Measurements from ENCODE around the gene PTGFRN.

Gene PTGFRN

DNA sequence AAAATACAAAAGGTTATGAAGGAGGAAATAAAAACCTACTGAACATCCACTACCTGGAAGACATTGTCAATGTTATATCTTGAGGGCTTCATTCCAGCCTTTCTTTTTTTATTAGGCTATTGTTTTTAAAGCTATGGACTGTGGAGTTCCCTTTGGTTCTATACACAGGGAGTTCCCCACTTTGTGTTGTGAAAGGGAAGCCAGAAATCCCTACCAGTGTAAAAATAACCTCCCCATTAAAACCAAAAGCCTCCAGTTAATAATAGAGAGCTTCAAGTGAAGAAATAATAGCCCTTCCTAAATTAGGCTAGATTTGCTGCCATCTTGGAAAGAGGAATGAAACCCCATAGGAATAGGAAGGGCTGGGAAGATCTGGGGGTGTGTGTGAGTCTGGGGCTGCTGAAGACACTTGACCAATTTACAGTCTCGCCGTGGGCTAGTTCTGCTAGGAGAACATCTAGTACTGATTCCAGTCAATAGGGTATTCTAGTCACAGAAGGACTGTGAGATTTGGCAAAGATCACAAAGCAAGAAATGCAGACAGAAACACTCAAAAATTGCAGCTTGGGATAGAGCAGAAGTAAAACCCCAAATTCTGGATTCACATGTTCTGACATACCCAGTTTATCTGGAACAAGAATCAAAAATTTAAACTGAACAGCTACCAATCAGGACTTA lies 32.4 kb upstream of the PTGFRN start:
- no peak for DNase-seq
- Mint-ChIP-seq H3K4me1 (ENCODE audit: low read depth in 2 of 2) (no peaks in the 10 kb centered on the region), H3K27me3 (peaks cover 5 to 7% of the 10 kb centered on the region in 2 donors), H3K4me3 (no peak overlapping the region), H3K36me3 (ENCODE audit: insufficient read depth) (no peaks in the 10 kb centered on the region), H3K9me3 (no peaks in the 10 kb centered on the region), H3K27ac (no peak overlapping the region)
- no peak for ATAC-seq (replicated peaks)

DNA sequence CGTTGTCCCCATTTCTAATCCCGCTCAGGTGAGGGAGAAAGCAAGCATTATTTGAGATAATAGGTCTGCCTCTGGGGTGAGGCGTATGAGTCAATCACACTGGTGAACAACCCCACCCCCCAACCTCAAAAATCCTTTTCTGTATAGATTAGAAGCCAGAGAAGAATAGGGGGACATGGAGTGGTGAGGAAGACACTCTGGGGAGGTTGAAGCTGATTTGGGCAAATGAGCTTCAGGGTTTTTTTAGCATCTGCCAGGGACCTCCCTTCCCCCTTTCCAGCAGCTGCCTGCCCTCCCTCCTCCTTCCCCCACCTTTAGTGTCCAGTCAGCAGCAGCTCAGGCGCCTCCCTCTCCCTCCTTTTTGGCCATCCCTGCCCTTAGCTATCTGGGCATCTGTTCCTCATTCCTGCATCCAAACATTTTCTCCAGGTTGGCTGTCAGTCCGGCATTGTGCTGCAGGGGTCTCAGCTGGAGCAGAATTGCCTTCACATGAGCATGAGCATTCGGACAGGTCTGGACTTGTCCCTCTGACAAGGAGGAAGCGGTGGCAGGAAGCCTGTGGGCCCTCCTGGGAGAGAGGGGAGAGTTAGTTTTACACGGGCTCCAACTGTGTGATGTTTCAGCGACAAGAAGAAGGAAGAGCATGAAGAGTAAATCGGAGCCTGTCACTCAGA lies 30.8 kb upstream of the PTGFRN start:
- DNase-seq (no peak), ATAC-seq (replicated peaks) (peak; percentile 22)
- Mint-ChIP-seq H3K4me3 (no peak overlapping the region), H3K4me1 (ENCODE audit: low read depth in 2 of 2) (no peaks in the 10 kb centered on the region), H3K9me3 (no peaks in the 10 kb centered on the region), H3K36me3 (ENCODE audit: insufficient read depth) (no peaks in the 10 kb centered on the region), H3K27me3 (no peaks in the 10 kb centered on the region), H3K27ac (no peak overlapping the region)

DNA sequence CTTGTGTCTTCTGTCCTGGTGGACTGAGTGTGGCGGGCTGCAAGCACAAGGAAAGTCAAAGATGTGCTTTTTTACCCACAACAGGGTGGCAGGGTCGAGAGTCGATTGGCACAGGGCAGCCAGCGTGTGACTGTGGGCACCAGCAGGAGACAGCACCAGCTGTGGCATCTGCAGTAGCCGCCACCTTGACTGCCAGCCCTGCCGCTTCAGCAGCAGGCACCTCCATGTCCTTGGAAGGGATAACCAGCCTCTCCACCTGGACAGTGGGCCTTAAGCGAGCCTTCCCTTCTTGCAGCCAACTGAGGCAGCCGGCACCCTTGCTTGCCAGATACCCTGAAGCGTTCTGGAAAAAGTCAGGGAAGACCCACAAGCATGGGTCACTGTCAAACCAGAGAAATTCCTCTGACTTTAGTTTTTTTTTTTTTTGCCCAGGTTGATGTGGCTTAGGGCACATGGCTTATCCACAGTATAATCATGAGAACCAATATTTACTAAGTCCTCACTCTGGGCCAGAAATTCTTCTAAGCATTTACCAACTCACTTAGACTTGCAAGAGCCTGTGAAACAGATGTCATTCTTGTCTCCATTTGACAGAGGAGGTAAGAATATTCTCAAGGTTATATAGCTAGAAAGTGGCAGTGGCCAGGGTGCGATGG lies 30.1 kb upstream of the PTGFRN start:
- Mint-ChIP-seq H3K27ac (no peak overlapping the region), H3K4me1 (ENCODE audit: low read depth in 2 of 2) (no peaks in the 10 kb centered on the region), H3K27me3 (no peaks in the 10 kb centered on the region), H3K36me3 (ENCODE audit: insufficient read depth) (no peaks in the 10 kb centered on the region), H3K9me3 (no peaks in the 10 kb centered on the region), H3K4me3 (no peak overlapping the region)
- no peak for DNase-seq
- no peak for ATAC-seq (replicated peaks)

DNA sequence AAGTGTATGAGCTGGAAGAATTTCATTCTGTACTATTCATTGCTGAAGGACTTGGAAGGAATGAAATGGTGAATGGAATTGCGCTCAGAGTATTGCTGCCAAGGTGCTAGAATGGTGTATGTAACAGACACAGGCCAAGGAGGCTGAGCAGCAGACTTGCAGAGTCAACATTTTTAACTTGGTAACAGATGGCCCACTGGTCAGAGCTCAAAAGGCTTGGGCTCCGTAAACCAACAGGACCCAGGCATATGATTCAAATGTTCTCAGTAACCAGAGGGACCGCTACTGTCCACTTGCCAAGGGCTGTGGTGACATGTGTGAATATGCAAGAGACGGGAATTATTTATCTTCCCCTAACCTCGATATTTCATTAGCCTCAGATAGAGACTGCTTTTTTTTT lies 28.8 kb upstream of the PTGFRN start:
- Mint-ChIP-seq H3K27ac (no peak overlapping the region), H3K36me3 (ENCODE audit: insufficient read depth) (no peaks in the 10 kb centered on the region), H3K27me3 (no peaks in the 10 kb centered on the region), H3K4me3 (no peak overlapping the region), H3K9me3 (no peaks in the 10 kb centered on the region), H3K4me1 (ENCODE audit: low read depth in 2 of 2) (no peaks in the 10 kb centered on the region)
- ATAC-seq (replicated peaks) (no peak), DNase-seq (no peak)

DNA sequence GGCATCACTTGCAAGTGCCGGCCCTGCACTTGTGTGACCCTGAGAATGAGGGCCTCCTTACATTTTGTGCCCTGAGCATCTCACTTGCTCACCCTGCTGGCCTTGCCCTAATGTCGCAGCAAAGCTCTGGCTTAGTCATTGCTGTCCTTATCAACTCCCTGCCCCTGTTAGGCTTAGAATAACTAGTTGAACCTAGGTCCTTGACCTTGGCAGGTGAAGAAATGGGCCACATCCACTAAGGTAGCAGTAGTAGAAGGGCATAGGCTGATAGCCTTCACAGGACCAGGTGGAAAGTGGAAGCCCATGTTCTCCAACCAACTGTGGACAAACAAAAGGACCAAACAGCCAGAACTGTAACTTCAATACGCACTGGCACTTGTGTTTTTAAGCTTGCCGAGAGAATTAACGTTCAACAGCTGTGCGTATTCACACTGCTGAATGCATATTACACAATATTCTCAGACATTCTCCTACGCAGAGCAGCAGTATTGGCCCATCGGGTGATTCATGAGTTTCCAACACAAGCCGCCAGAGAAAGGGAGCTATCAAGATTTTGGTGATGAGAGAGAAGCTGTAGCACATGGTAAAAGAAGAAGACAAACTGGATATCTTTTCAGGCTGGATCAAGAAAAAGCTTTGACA lies 27.7 kb upstream of the PTGFRN start:
- ATAC-seq (replicated peaks) (no peak), DNase-seq (peak in 1 of 3 experiments; percentile 7)
- Mint-ChIP-seq H3K36me3 (ENCODE audit: insufficient read depth) (no peaks in the 10 kb centered on the region), H3K27ac (no peak overlapping the region), H3K27me3 (no peaks in the 10 kb centered on the region), H3K4me1 (ENCODE audit: low read depth in 2 of 2) (no peaks in the 10 kb centered on the region), H3K4me3 (no peak overlapping the region), H3K9me3 (no peaks in the 10 kb centered on the region)

DNA sequence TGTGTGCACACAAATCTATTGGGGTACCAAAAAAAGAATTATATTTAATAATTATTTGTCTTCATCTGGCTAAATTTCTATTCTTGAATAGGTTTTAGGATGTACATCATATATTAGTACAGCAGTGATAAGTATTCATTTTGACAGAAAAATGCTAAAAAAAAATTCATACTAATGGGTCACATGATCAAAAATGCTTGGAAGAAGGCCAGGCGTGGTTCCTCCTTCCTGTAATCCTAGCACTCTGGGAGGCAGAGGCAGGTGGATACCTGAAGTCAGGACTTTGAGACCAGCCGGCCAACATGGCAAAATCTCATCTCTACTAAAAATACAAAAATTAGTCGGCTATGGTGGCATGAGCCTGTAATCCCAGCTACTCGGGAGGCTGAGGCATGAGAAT lies 26.9 kb upstream of the PTGFRN start:
- Mint-ChIP-seq H3K4me3 (no peak overlapping the region), H3K4me1 (ENCODE audit: low read depth in 2 of 2) (no peaks in the 10 kb centered on the region), H3K9me3 (no peaks in the 10 kb centered on the region), H3K36me3 (ENCODE audit: insufficient read depth) (no peaks in the 10 kb centered on the region), H3K27me3 (no peaks in the 10 kb centered on the region), H3K27ac (no peak overlapping the region)
- DNase-seq (no peak), ATAC-seq (replicated peaks) (no peak)

DNA sequence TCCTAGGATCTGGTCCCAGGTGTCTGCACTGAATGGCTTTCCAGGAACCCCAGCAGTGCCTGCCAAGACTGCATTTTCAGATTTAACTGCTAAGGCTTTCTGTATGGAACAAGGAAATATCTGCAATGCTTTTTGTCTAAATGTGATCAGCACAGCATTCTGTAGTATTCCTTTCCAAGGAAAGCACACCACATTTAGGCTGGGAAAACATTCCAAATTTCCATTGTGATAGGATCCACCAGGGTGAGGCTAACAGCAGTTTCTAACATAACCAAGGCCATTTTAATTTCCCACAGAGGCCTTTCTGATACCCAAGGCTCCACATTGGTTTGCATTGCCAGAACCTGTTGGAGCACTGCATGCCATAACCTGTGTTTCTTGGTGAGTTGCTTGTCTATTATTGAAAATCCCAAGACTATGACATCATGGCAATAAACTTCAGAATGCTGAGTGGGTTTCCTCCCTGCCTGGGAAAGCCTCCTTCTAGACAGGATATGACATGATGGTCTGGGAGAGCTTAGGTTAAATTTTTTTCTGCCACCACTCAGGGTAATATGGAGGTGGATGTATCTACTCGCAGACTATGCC lies 23.3 kb upstream of the PTGFRN start:
- Mint-ChIP-seq H3K27ac (no peak overlapping the region), H3K9me3 (no peaks in the 10 kb centered on the region), H3K4me3 (no peak overlapping the region), H3K27me3 (peaks cover 7 to 11% of the 10 kb centered on the region in 2 donors), H3K4me1 (ENCODE audit: low read depth in 2 of 2) (no peaks in the 10 kb centered on the region), H3K36me3 (ENCODE audit: insufficient read depth) (no peaks in the 10 kb centered on the region)
- no peak for ATAC-seq (replicated peaks)
- DNase-seq, result no peak

DNA sequence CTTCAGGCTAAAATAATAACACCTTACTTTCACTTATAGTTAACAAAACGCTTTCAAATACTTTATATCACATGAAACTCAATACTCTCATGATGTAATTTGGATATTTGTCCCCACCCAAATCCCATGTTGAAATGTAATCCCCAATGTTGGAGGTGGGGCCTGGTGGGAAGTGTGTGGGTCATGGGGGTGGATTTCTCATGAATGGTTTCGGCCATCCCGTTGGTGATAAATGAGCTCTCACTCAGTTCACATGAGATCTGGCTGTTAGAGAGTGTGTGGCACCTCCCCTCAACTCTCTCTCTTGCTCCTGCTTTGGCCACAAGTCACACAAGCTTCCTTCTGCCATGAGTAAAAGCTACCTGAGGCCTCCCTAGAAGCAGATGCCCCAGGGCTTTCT lies 22.5 kb upstream of the PTGFRN start:
- DNase-seq (no peak), ATAC-seq (replicated peaks) (no peak)
- no peaks in the 10 kb centered on the region for H3K4me1 Mint-ChIP-seq (ENCODE audit: low read depth in 2 of 2)
- no peaks in the 10 kb centered on the region for H3K9me3 Mint-ChIP-seq
- H3K27me3 Mint-ChIP-seq, result peaks cover 16 to 19% of the 10 kb centered on the region in 2 donors
- H3K36me3 Mint-ChIP-seq (ENCODE audit: insufficient read depth), result no peaks in the 10 kb centered on the region
- H3K27ac Mint-ChIP-seq, result no peak overlapping the region
- H3K4me3 Mint-ChIP-seq, result no peak overlapping the region

DNA sequence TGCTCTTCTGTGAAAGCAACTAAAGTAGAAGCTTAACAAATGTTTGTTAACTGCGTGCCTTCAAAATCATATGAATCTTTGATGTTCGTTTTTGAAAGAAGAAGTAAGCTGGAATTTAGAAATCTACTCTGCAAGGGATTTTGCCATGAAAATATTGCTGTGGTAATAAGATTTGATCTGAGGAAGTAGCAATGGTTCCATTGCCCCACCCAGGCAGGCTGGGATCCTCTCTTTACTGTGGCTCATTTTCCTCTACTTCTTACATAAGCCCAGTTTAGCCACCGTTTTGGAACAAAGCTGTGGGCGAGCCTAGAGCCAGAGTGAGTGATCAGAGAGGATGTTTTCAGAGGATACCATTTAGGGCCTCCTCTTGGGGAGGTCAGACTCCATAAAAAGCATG lies 20.3 kb upstream of the PTGFRN start:
- Mint-ChIP-seq H3K9me3 (no peaks in the 10 kb centered on the region), H3K27me3 (peaks cover 28 to 37% of the 10 kb centered on the region in 2 donors), H3K4me3 (no peak overlapping the region), H3K36me3 (ENCODE audit: insufficient read depth) (no peaks in the 10 kb centered on the region), H3K4me1 (ENCODE audit: low read depth in 2 of 2) (no peaks in the 10 kb centered on the region), H3K27ac (no peak overlapping the region)
- no peak for ATAC-seq (replicated peaks)
- DNase-seq, result no peak

DNA sequence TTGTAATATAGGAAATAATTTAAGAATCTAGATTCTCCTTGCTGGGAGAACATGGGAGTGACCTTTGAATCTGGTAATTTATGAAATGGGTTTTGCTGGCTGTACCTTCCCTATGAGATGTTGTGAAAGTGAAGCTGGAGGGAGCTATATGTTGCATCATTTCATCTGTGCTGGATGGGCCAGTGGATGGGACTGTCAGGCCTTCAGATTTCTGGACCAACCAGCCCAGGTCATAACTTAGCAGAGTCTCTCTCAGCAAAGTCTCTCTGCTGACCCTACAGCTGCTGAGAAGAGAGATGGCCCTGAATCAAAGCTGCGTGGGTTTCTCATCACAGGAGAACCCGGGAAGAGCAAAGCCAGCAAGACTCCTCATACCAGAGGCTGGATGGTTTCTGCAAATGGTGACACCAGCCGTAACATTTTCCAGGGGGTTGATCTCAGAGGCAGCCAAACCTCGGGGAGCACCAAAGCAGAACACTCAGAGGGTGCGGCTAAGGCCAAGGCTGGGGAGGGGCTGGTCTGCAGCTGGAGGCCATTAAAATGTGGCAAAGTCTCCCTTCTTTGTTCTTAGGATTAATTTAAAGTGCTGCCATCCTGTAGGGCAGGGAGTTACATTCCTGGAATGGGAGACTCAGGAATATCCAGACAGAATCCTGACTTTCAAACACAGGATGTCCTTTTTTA lies 18.2 kb upstream of the PTGFRN start:
- no peaks in the 10 kb centered on the region for H3K4me1 Mint-ChIP-seq (ENCODE audit: low read depth in 2 of 2)
- peaks cover 34 to 45% of the 10 kb centered on the region in 2 donors for H3K27me3 Mint-ChIP-seq
- no peak overlapping the region for H3K4me3 Mint-ChIP-seq
- ATAC-seq (replicated peaks), result no peak
- H3K27ac Mint-ChIP-seq, result no peak overlapping the region
- H3K9me3 Mint-ChIP-seq, result peaks cover 2 to 8% of the 10 kb centered on the region in 2 donors
- no peak for DNase-seq
- H3K36me3 Mint-ChIP-seq (ENCODE audit: insufficient read depth), result no peaks in the 10 kb centered on the region

DNA sequence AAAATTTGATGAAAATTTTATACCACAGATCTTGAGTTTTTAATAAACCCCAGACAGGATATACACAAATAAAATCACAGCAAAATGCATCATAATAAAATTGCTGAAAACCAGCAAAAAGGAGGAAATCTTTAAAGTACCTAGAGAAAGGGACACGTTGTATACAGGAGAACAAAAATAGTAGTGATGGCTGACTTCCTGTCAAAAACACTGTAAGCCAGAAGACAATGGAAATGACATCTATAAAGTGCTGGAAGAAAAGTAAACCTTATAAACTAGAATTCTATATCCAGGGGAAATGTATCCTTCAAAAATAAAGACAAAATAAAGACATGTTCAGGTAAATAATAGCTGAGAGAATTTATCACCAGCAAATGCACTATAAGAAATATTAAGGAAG lies 14.6 kb upstream of the PTGFRN start:
- no peak for DNase-seq
- ATAC-seq (replicated peaks), result no peak
- Mint-ChIP-seq H3K36me3 (ENCODE audit: insufficient read depth) (no peaks in the 10 kb centered on the region), H3K27me3 (peaks cover 34 to 47% of the 10 kb centered on the region in 2 donors), H3K27ac (no peak overlapping the region), H3K4me1 (ENCODE audit: low read depth in 2 of 2) (no peaks in the 10 kb centered on the region), H3K4me3 (no peak overlapping the region), H3K9me3 (peaks cover 2 to 8% of the 10 kb centered on the region in 2 donors)

DNA sequence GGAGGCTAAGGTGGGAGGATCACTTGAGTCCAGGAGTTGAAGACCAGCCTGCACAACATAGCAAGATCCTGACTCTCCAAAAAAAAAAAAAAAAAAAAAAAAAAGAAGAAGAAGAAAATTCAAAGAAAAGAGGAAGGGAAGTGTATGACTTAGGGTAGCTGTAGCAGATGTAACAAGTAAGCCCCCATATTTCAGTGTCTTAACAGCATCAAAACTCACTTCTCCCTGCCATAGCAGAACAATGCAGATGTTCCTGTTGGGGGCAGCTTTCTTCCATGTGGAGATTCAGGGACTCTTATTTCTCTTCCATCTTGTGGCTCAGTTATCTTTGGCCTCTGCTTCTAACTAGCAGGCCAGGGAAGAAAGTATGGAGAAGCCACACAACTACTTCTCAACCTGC lies 10.2 kb upstream of the PTGFRN start:
- Mint-ChIP-seq H3K27ac (no peak overlapping the region), H3K27me3 (peaks cover 9 to 31% of the 10 kb centered on the region in 2 donors), H3K9me3 (peaks cover 2 to 8% of the 10 kb centered on the region in 2 donors), H3K4me1 (ENCODE audit: low read depth in 2 of 2) (peaks cover 0 to 3% of the 10 kb centered on the region in 2 donors), H3K36me3 (ENCODE audit: insufficient read depth) (no peaks in the 10 kb centered on the region), H3K4me3 (no peak overlapping the region)
- ATAC-seq (replicated peaks) (no peak), DNase-seq (no peak)
